Thyroid gland (tissue), 4 donors: ENCODE data around the gene PCID2.

Experiments
- CTCF ChIP-seq, 6 experiments: fragments of 200-600 bp in 3 of 6; fragments of 450-650 bp in 3 of 6; sonication (generic) in 3 of 6; IDR thresholded peaks; one replicate each; pipeline ENCODE4 v1.5.1; 2016 to 2019; ENCODE audit warnings: antibody characterized with exemption in 6 of 6, mild to moderate bottlenecking in 2 of 6, inconsistent platforms in 1 of 6, moderate library complexity in 1 of 6
- POLR2A ChIP-seq, 2 donors: fragments of 450-650 bp; IDR thresholded peaks; one replicate each; pipeline ENCODE4 v1.6.1; 2017; ENCODE audit warnings: antibody characterized with exemption in 2 of 2, mild to moderate bottlenecking in 2 of 2, moderate library complexity in 1 of 2

GRCh38 chr13:113153810-113154748 is 54.4 kb downstream of the PCID2 start:
- peak in 1 of 2 donors; percentile 75 for TF ChIP-seq POLR2A (IDR thresholded peaks at IDR 0.05)
- TF ChIP-seq CTCF (IDR thresholded peaks at IDR 0.05): no peak
